ENCODE results near the gene ALPK3. TPM values are rescaled to one million over a fixed set of nuclear protein-coding genes. Genes with fewer than 3 reads are reported as not detected.

The ALPK3 gene
- total RNA-seq, 1 experiment from 2014 or later, result 0.25 TPM

- DNase-seq (ENCODE audit: low read depth), result no peak
Observed at GRCh38 chr15:84922530-84922929, 105.4 kb downstream of the ALPK3 start.

Other genes starting within 250 kb of the ALPK3 start
- 2.4 and 7.5 TPM in 2 replicates for gene ZSCAN2, start 216.3 kb upstream of the ALPK3 start, total RNA-seq (2014; rRNA removed; shearing (Covaris generic))
- 20.1 and 20.4 TPM in 2 replicates for gene WDR73, start 163.1 kb upstream of the ALPK3 start, total RNA-seq (2014; rRNA removed; shearing (Covaris generic))
- 3.4 and 7.4 TPM in 2 replicates for gene NMB, start 159.2 kb upstream of the ALPK3 start, total RNA-seq (2014; rRNA removed; shearing (Covaris generic))
- gene SEC11A, start 101.2 kb upstream of the ALPK3 start, total RNA-seq (2014; rRNA removed; shearing (Covaris generic)), result 214 and 270 TPM in 2 replicates
- gene ZNF592, start 68.8 kb upstream of the ALPK3 start, total RNA-seq (2014; rRNA removed; shearing (Covaris generic)), result 6.2 and 13.1 TPM in 2 replicates
- not detected in 2 replicates for gene SLC28A1, start 67.3 kb downstream of the ALPK3 start, total RNA-seq (2014; rRNA removed; shearing (Covaris generic))
- gene PDE8A, start 164.5 kb downstream of the ALPK3 start, total RNA-seq (2014; rRNA removed; shearing (Covaris generic)), result 25.7 and 31.0 TPM in 2 replicates